ENCODE measurements around the gene CASS4. TPM values are rescaled to one million over a fixed set of nuclear protein-coding genes. Genes with fewer than 3 reads are reported as not detected.

Gene CASS4
- total RNA-seq, 2 donors from 2014 or later = 7.1 to 18.6 TPM

DNA sequence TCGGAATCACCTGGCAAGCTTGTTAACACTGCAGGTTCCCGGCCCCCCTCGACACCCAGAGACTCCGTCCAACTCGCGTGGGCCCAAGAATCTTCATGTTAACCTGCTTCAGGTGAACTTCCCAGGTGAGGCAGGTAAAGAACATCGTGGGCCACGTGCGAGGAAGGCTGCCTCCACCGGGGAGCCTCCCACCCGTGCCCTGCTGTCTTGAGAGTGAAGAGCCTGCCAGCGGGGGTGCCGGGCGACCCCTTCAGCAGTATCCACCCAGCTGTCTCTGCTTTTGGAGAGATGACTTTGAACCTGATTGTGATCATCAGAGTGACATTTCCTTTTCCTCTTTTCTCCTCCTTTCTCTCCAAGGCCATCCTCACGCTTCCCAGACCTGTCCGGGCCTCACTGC is 33.5 kb downstream of the CASS4 start:
- DNase-seq (no peak), ATAC-seq (no peak)
- Mint-ChIP-seq H3K4me3 (no peak overlapping the region), H3K4me1 (peaks cover 14% of the 10 kb centered on the region), H3K27me3 (no peaks in the 10 kb centered on the region), H3K27ac (peak overlapping the region; percentile 51), H3K36me3 (ENCODE audit: low read depth) (peaks cover 2% of the 10 kb centered on the region)
- H3K9me3 ChIP-seq (ENCODE audit: control insufficient read depth, low read length, poor library complexity, severe bottlenecking) = no peaks in the 10 kb centered on the region

DNA sequence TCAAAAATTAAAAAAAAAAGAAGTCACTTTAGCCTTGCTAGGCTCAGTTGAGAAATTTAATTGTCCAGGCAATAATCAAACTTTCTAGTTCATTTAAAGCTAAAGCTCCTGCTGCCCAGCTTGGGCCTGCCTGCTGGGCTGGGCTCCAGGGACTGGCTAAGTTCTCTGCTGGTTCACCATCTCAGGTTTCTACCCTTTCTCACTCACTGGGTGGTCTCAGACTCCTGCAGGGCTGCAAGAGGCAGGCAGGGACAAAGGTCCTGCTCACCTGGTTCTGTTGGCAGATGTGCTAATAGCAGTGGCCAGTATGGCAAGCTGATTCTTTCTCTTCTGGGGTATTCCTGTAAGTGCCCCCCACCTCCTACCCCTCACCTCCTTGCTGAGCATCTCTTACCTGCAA is 35.2 kb downstream of the CASS4 start:
- Mint-ChIP-seq H3K4me1 (peaks cover 12% of the 10 kb centered on the region), H3K27me3 (no peaks in the 10 kb centered on the region), H3K36me3 (ENCODE audit: low read depth) (peaks cover 8% of the 10 kb centered on the region), H3K4me3 (no peak overlapping the region), H3K27ac (peak overlapping the region; percentile 24)
- DNase-seq (no peak), ATAC-seq (no peak)
- H3K9me3 ChIP-seq (ENCODE audit: control insufficient read depth, low read length, poor library complexity, severe bottlenecking) = no peaks in the 10 kb centered on the region

DNA sequence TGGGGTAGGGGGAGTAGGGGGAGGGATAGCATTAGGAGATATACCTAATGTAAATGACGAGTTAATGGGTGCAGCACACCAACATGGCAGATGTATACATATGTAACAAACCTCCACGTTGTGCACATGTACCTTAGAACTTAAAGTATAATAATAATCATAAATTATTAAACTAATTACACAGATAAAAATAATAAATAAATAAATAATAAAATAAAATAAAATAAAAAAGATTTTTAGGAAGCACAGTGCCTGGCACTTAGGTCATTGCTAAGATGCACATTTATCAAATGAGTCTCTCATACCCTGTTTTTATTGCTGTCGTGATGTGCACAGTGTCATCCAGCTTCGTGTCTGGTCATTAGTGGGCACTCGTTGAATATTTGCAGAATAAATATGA is 37.4 kb downstream of the CASS4 start:
- DNase-seq = no peak
- Mint-ChIP-seq H3K4me1 (peaks cover 3% of the 10 kb centered on the region), H3K27ac (no peak overlapping the region), H3K36me3 (ENCODE audit: low read depth) (peaks cover 8% of the 10 kb centered on the region), H3K27me3 (no peaks in the 10 kb centered on the region), H3K4me3 (no peak overlapping the region)
- no peak for ATAC-seq
- no peaks in the 10 kb centered on the region for H3K9me3 ChIP-seq (ENCODE audit: control insufficient read depth, low read length, poor library complexity, severe bottlenecking)

DNA sequence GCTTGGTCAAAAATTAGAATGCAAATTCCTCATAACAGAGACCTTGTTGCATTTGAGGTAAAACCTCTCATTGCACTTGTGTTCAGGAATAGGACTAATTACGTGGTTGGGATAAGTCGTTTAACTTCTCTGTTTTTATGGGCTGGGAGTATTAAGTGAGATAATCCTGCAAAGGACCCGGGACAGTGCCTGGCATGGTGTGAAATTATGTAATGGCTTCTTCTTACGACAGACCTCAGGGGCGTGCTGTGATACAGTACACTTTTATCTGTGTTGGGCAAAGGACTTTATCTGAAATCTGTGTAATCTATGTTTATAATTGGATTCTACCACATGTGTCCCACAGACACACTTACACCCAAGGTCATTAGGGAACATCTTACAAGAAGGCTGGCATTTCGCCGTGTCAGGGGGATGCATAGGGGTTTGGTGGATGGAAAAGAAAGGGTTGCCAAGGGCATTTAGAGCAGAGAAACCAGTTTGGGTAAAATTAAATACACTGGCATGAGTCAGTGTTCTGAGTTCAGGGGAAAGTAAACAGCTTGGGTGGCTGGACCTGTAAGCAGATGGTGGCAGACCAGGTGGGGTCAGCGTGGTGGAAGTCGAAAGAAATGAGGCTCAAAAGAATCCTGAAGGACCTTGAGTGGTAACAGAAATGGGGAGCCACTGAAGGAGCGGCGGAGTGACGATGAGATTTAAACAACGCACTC is 39.2 kb downstream of the CASS4 start:
- Mint-ChIP-seq H3K4me3 (no peak overlapping the region), H3K27ac (peak overlapping the region; percentile 35), H3K4me1 (peaks cover 6% of the 10 kb centered on the region), H3K36me3 (ENCODE audit: low read depth) (peaks cover 7% of the 10 kb centered on the region), H3K27me3 (no peaks in the 10 kb centered on the region)
- H3K9me3 ChIP-seq (ENCODE audit: control insufficient read depth, low read length, poor library complexity, severe bottlenecking) = no peaks in the 10 kb centered on the region
- no peak for ATAC-seq
- DNase-seq = no peak

DNA sequence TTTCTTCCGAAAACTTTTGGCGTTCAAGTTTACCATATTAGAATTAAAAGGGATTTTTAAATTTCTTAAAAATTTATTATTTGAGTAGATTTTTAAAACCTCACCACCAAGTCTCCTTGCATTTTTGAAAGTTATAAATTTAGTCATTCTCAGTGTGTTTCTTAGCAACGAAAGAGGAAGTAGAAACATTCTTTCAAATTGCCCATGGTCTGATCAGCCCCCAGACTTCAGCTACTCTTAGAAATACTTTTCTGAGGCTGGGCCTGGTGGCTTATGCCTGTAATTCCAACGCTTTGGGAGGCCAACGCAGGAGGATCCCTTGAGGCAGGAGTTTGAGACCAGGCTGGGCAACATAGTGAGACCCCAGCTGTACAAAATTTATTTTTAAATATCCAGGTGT is 41.3 kb downstream of the CASS4 start:
- H3K9me3 ChIP-seq (ENCODE audit: control insufficient read depth, low read length, poor library complexity, severe bottlenecking) = no peaks in the 10 kb centered on the region
- Mint-ChIP-seq H3K27ac (peak overlapping the region; percentile 66), H3K27me3 (no peaks in the 10 kb centered on the region), H3K36me3 (ENCODE audit: low read depth) (peaks cover 7% of the 10 kb centered on the region), H3K4me1 (peaks cover 8% of the 10 kb centered on the region), H3K4me3 (no peak overlapping the region)
- no peak for DNase-seq
- ATAC-seq = no peak

DNA sequence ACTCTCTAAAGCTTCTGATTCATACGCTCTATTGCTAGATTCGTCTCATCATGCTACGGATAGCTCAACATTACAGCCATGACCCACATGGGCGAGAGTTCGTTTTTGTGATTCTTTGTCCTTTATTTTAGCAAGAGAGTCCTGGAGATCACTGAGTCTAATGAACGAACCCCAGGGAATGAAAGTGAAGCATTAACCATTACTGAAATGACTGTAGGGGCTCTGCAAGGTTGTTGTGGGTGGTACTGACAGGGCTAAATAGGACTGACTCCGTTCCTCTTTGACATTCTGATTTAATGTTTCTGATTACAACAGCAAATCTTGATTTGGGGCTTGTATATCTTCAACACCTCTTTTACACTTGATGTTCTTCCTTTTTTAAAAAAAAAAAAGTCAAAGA is 42.7 kb downstream of the CASS4 start:
- Mint-ChIP-seq H3K36me3 (ENCODE audit: low read depth) (peaks cover 7% of the 10 kb centered on the region), H3K27ac (no peak overlapping the region), H3K27me3 (no peaks in the 10 kb centered on the region), H3K4me3 (no peak overlapping the region), H3K4me1 (peaks cover 11% of the 10 kb centered on the region)
- ATAC-seq (no peak), DNase-seq (no peak)
- no peaks in the 10 kb centered on the region for H3K9me3 ChIP-seq (ENCODE audit: control insufficient read depth, low read length, poor library complexity, severe bottlenecking)

DNA sequence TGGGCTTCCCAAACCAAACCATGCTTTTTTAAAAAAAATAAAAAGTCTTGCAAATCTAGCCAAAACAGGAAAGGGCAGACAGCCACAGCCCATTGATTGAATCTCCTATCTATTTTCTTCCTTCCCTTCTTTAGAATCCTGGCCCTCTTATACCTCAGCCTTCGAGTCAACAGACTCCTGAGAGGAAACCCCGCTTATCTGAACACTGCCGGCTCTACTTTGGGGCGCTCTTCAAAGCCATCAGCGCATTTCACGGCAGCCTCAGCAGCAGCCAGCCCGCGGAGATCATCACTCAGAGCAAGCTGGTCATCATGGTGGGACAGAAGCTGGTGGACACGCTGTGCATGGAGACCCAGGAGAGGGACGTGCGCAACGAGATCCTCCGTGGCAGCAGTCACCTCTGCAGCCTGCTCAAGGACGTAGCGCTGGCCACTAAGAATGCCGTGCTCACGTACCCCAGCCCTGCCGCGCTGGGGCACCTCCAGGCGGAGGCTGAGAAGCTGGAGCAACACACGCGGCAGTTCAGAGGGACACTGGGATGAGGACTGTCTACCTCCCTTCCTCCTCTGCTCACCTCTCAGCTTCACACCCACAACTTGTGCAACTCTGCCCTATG is 46.3 kb downstream of the CASS4 start:
- DNase-seq (no peak), ATAC-seq (no peak)
- Mint-ChIP-seq H3K27ac (peak overlapping the region; percentile 93), H3K27me3 (no peaks in the 10 kb centered on the region), H3K4me1 (peaks cover 22% of the 10 kb centered on the region), H3K4me3 (no peak overlapping the region), H3K36me3 (ENCODE audit: low read depth) (no peaks in the 10 kb centered on the region)
- H3K9me3 ChIP-seq (ENCODE audit: control insufficient read depth, low read length, poor library complexity, severe bottlenecking) = no peaks in the 10 kb centered on the region

DNA sequence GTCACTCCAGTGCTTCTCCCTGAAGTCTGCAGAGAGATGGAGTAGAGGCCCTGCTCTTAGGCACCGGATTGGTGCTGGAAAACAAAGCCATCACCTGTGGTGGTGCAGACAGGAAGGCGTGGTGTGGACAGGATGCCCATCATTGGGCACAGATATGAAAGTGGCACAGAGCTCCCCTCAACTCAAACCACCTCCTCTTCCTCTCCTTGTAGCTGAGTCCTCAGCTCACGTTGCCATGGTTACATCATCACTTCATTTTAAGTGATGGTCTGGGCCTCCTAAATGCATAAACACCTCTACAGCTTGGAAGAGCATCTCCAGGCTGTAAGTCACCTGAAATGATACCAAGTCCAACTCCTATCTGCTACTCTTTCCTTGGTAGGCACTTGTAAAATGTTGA is 48.4 kb downstream of the CASS4 start:
- Mint-ChIP-seq H3K27me3 (no peaks in the 10 kb centered on the region), H3K4me1 (peaks cover 30% of the 10 kb centered on the region), H3K27ac (peak overlapping the region; percentile 93), H3K4me3 (no peak overlapping the region), H3K36me3 (ENCODE audit: low read depth) (no peaks in the 10 kb centered on the region)
- peak; percentile 17 to 61 (median 24) for DNase-seq
- no peaks in the 10 kb centered on the region for H3K9me3 ChIP-seq (ENCODE audit: control insufficient read depth, low read length, poor library complexity, severe bottlenecking)
- ATAC-seq = peak; percentile 98

DNA sequence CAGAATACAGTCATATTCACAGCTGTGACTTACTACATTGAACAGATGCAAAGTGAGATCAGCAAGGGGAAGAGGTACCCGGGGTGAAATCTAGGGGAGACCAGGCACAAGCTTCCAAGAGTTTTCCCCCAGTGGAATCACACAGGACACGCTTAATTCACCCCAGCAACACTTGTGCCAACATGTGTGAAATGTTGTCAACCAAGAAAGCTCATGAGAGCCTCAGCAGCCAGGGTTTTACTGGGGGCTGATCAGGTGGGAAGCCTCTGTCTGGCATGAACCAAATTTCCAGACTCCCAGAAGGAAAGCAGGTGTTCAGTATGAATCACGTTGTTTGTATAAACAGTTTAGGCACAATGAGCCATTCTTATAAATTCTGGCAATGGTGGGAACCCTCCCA is 49.5 kb downstream of the CASS4 start:
- DNase-seq = no peak
- H3K9me3 ChIP-seq (ENCODE audit: control insufficient read depth, low read length, poor library complexity, severe bottlenecking) = no peaks in the 10 kb centered on the region
- ATAC-seq = no peak
- no peaks in the 10 kb centered on the region for H3K36me3 Mint-ChIP-seq (ENCODE audit: low read depth)
- no peaks in the 10 kb centered on the region for H3K27me3 Mint-ChIP-seq
- H3K4me1 Mint-ChIP-seq = peaks cover 30% of the 10 kb centered on the region
- H3K4me3 Mint-ChIP-seq = no peak overlapping the region
- H3K27ac Mint-ChIP-seq = no peak overlapping the region

DNA sequence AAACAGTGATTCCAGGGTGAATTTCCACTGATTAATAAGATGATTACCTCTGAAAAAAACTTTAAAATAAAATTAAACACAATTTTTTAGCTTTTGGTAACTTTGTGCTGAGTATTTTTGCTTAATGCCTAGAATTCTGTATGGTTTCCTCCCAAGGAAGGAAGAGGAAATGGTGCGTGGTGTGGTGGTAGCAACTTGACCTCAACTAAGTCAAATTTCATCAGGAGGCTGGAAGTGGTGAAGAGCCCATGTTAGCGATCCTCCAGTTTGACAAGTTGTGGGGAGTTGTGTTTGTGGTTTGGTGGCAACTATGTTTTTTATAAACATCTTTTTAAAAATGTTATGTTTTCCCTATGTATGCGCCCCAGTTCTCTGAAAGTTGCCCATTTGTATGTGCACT is 51.4 kb downstream of the CASS4 start:
- H3K27me3 Mint-ChIP-seq = no peaks in the 10 kb centered on the region
- peak overlapping the region; percentile 95 for H3K27ac Mint-ChIP-seq
- ATAC-seq (no peak), DNase-seq (no peak)
- peaks cover under 1% of the 10 kb centered on the region for H3K36me3 Mint-ChIP-seq (ENCODE audit: low read depth)
- peaks cover 30% of the 10 kb centered on the region for H3K4me1 Mint-ChIP-seq
- H3K4me3 Mint-ChIP-seq = no peak overlapping the region
- no peaks in the 10 kb centered on the region for H3K9me3 ChIP-seq (ENCODE audit: control insufficient read depth, low read length, poor library complexity, severe bottlenecking)

DNA sequence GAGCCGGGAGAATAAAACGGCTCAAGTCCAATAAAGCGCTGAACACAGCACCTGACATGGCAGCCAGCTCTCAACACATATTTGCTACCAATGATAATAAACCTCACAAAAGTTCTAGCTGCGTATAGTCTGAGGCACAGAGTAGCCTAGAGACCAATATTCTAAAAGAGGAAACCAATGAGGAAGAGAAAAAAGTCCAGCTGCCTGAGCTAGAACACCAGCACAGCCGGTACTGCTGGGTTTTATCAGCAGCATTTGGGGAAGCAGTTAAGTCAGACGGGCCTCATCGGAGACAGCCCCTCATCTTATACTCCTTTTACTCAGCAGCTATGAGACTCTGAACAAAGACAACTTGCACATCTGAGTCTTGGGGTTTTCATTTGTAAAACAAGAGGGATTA is 53.9 kb downstream of the CASS4 start:
- H3K9me3 ChIP-seq (ENCODE audit: control insufficient read depth, low read length, poor library complexity, severe bottlenecking) = no peaks in the 10 kb centered on the region
- Mint-ChIP-seq H3K4me3 (no peak overlapping the region), H3K27ac (no peak overlapping the region), H3K4me1 (peaks cover 33% of the 10 kb centered on the region), H3K27me3 (no peaks in the 10 kb centered on the region), H3K36me3 (ENCODE audit: low read depth) (peaks cover 7% of the 10 kb centered on the region)
- ATAC-seq (no peak), DNase-seq (no peak)

DNA sequence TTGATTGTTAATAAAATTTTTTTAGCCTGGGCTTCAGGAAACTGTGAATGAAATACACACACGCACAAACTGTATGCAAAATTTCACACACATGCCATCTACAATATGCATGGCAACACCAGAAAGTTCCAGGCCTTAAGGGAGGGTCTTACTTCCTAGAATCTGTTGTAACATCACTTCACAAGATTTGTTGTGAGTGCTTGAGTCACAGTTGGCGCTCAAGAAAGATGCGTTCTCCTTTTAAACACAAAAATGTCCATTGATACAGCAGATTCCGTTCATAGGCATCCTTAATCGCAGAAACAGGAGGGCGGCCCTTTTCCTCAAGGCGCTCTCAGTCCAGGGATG is 55.9 kb downstream of the CASS4 start:
- Mint-ChIP-seq H3K4me1 (peaks cover 30% of the 10 kb centered on the region), H3K27ac (peak overlapping the region; percentile 99), H3K36me3 (ENCODE audit: low read depth) (peaks cover 7% of the 10 kb centered on the region), H3K4me3 (peak overlapping the region; percentile 99), H3K27me3 (no peaks in the 10 kb centered on the region)
- DNase-seq (no peak), ATAC-seq (peak; percentile 1)
- no peaks in the 10 kb centered on the region for H3K9me3 ChIP-seq (ENCODE audit: control insufficient read depth, low read length, poor library complexity, severe bottlenecking)

DNA sequence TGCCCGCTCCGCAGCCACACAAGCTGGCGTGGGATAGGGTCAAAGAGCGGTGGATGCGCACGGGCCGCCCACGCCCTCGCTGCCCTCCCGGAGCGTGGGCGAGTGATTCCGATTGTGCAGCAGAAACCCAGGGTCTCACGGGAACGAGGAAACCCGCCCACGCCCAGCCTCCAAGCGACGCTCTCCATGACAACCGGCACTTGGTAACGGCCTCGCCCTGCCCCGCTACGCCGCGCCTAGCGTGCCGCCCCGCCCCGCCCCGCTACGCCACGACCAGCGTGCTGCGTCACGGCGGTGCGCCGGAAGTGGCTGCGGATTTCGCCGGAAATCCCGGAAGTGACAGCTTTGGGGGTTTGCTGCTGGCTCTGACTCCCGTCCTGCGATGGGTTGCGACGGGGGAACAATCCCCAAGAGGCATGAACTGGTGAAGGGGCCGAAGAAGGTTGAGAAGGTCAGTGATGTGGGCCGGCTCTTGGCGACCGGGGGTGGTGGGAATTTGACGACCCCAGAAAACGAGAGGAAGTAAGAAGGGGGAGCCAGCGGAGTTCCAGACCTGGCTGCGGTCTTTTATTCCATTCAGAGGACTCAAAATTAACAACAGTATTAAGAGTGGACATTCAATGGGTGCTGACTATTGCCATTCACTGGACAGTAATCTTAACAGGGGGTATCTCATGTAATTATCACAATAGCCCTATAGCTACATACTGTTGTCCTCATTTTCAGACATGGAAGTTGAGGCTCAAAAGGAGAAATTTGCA is 56.4 kb downstream of the CASS4 start, which contains the start of gene RTF2:
TSS of gene RTF2 (plus strand) at position 312 of the 761 bp plus-strand sequence. CDS start at position 383, 71 bp downstream.
- no peaks in the 10 kb centered on the region for H3K9me3 ChIP-seq (ENCODE audit: control insufficient read depth, low read length, poor library complexity, severe bottlenecking)
- DNase-seq (peak; percentile 94 to 96 (median 95)), ATAC-seq (peak; percentile 98)
- H3K27ac Mint-ChIP-seq = peak within 1 kb of the TSS; percentile 99
- H3K36me3 Mint-ChIP-seq (ENCODE audit: low read depth) = peaks cover 7% of the 10 kb centered on the region
- H3K4me3 Mint-ChIP-seq = peak within 1 kb of the TSS; percentile 99
- H3K4me1 Mint-ChIP-seq = peaks cover 28% of the 10 kb centered on the region
- no peaks in the 10 kb centered on the region for H3K27me3 Mint-ChIP-seq

Data from T-helper 17 cell (primary cell).